ENCODE data around the gene PPM1M.

PPM1M gene

DNA sequence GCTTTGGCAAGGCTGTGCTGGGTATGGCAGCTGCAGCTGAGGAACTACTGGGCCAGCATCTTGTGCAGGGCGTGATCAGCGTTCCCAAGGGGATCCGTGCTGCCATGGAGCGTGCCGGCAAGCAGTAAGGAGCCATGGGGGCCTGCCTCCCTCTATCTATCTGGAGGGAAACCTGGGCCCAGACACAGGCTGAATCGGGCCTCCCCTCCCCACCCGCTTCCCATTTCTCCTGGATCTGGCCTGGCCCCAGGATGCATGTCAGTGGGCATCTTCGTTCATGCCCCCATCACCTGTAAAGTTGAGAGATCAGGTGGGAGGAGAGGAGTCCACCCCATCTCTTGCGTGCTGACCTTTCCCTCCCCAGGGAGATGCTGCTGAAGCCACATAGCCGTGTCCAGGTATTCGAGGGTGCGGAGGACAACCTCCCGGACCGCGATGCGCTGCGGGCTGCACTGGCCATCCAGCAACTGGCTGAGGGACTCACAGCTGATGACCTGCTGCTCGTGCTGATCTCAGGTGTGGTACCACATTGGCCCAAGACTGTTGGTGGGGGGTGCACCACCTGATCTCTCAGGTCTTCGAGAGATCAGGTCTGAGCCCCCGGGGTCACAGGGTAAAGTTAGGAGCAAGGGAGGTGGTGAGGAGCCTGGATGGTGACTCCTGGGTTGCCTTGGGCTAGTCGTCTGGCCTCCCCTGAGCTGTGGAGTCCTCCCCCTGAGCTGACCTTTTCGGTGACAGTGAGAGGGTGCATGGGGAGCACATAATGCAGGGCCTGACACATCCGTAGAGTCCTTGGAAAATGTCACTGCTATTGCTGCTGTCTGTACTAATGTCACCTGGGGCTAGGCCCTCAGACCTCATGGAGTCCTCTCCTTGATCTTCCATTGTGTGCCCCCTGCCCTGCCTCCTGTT lies 45.3 kb downstream of the PPM1M start:
- Histone ChIP-seq H3K27ac (no peak overlapping the region), H3K4me1 (ENCODE audit: control insufficient read depth in 1 of 2, insufficient read depth in 1 of 2, low read depth in 1 of 2, low read length in 1 of 2) (peaks cover 15 to 19% of the 10 kb centered on the region in 2 experiments), H3K9me3 (no peaks in the 10 kb centered on the region), H3K4me3 (ENCODE audit: low read depth in 1 of 2, low read length in 1 of 2) (no peak overlapping the region), H3K36me3 (peaks cover 50% of the 10 kb centered on the region), H3K27me3 (no peaks in the 10 kb centered on the region)
- TF ChIP-seq, protein P1, sequence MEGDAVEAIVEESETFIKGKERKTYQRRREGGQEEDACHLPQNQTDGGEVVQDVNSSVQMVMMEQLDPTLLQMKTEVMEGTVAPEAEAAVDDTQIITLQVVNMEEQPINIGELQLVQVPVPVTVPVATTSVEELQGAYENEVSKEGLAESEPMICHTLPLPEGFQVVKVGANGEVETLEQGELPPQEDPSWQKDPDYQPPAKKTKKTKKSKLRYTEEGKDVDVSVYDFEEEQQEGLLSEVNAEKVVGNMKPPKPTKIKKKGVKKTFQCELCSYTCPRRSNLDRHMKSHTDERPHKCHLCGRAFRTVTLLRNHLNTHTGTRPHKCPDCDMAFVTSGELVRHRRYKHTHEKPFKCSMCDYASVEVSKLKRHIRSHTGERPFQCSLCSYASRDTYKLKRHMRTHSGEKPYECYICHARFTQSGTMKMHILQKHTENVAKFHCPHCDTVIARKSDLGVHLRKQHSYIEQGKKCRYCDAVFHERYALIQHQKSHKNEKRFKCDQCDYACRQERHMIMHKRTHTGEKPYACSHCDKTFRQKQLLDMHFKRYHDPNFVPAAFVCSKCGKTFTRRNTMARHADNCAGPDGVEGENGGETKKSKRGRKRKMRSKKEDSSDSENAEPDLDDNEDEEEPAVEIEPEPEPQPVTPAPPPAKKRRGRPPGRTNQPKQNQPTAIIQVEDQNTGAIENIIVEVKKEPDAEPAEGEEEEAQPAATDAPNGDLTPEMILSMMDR (IDR thresholded peaks at IDR 0.05), result no peak

DNA sequence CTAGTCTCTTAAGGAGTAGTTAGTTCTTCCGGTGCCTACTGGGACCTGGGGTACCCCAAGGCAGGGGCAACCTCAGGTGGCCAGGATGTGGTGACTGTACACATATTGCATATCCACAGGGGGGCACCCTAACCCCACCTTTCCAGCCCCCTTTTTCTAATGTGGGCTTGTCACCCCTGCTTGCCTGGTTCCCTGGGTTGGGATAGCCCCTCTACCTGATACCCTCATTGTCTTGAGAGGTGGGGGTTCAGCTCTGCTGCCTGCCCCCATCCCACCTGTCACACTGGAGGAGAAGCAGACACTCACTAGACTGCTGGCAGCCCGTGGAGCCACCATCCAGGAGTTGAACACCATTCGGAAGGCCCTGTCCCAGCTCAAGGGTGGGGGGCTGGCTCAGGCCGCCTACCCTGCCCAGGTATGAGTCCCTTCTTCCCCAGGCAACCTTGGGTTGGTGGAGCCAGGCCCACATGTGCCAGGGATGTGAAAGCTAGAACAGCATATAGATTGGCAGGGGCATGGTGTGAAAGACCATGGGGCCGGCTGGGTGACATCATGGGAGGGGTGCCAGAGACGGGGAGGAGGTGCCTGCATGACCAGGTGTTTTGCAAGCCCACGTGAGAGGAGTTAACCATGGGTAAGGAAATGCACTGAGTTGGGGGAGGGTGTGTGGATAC lies 46.1 kb downstream of the PPM1M start:
- H3K27me3 ChIP-seq, result no peaks in the 10 kb centered on the region
- no peak overlapping the region for H3K4me3 ChIP-seq (ENCODE audit: low read depth in 1 of 2, low read length in 1 of 2)
- peaks cover 15 to 18% of the 10 kb centered on the region in 2 experiments for H3K4me1 ChIP-seq (ENCODE audit: control insufficient read depth in 1 of 2, insufficient read depth in 1 of 2, low read depth in 1 of 2, low read length in 1 of 2)
- no peak overlapping the region for H3K27ac ChIP-seq
- H3K36me3 ChIP-seq, result peaks cover 54% of the 10 kb centered on the region
- H3K9me3 ChIP-seq, result no peaks in the 10 kb centered on the region
- TF ChIP-seq, protein P1 (IDR thresholded peaks at IDR 0.05), result no peak

DNA sequence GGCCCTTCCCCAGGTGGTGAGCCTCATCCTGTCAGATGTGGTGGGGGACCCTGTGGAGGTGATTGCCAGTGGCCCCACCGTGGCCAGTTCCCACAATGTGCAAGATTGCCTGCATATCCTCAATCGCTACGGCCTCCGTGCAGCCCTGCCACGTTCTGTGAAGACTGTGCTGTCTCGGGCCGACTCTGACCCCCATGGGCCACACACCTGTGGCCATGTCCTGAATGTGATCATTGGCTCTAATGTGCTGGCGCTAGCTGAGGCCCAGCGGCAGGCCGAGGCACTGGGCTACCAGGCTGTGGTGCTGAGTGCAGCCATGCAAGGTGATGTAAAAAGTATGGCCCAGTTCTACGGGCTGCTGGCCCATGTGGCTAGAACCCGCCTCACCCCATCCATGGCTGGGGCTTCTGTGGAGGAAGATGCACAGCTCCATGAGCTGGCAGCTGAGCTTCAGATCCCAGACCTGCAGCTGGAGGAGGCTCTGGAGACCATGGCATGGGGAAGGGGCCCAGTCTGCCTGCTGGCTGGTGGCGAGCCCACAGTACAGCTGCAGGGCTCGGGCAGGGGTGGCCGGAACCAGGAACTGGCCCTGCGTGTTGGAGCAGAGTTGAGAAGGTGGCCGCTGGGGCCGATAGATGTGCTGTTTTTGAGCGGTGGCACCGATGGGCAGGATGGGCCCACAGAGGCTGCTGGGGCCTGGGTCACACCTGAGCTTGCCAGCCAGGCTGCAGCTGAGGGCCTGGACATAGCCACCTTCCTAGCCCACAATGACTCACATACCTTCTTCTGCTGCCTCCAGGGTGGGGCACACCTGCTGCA lies 46.9 kb downstream of the PPM1M start:
- no peaks in the 10 kb centered on the region for H3K9me3 ChIP-seq
- H3K27ac ChIP-seq, result no peak overlapping the region
- no peaks in the 10 kb centered on the region for H3K27me3 ChIP-seq
- H3K36me3 ChIP-seq, result peaks cover 59% of the 10 kb centered on the region
- H3K4me3 ChIP-seq (ENCODE audit: low read depth in 1 of 2, low read length in 1 of 2), result no peak overlapping the region
- TF ChIP-seq, protein P1 (IDR thresholded peaks at IDR 0.05), result no peak
- H3K4me1 ChIP-seq (ENCODE audit: control insufficient read depth in 1 of 2, insufficient read depth in 1 of 2, low read depth in 1 of 2, low read length in 1 of 2), result peaks cover 8 to 11% of the 10 kb centered on the region in 2 experiments

- H3K27me3 ChIP-seq, result peaks cover 8% of the 10 kb centered on the region
- no peak overlapping the region for H3K4me3 ChIP-seq (ENCODE audit: low read depth in 1 of 2, low read length in 1 of 2)
- H3K4me1 ChIP-seq (ENCODE audit: control insufficient read depth in 1 of 2, insufficient read depth in 1 of 2, low read depth in 1 of 2, low read length in 1 of 2), result peaks cover 2 to 5% of the 10 kb centered on the region in 2 experiments
- H3K36me3 ChIP-seq, result peaks cover 59% of the 10 kb centered on the region
- no peaks in the 10 kb centered on the region for H3K9me3 ChIP-seq
- TF ChIP-seq, protein P1 (IDR thresholded peaks at IDR 0.05), result no peak
- H3K27ac ChIP-seq, result no peak overlapping the region
Observed at GRCh38 chr3:52293491-52294319, 48.1 kb downstream of the PPM1M start.

Data from neutrophil (primary cell).